GM23248 (cell line): Measurements from ENCODE around the gene ARHGEF10L.

ENCODE experiments used
- EZH2 ChIP-seq: fragments of 200-600 bp; sonication (generic); IDR thresholded peaks from 2 replicates; pipeline ENCODE4 v1.6.1; 2018; ENCODE audit warnings: antibody characterized with exemption, mild to moderate bottlenecking; ENCODE audit not compliant: insufficient read depth, poor library complexity, severe bottlenecking
- EZH2phosphoT487 ChIP-seq: fragments of 200-600 bp; sonication (generic); IDR thresholded peaks from 2 replicates; pipeline ENCODE4 v1.6.1; 2018; ENCODE audit warnings: antibody characterized with exemption, moderate library complexity, mild to moderate bottlenecking, low read depth; ENCODE audit not compliant: insufficient read depth

- no peak for TF ChIP-seq EZH2
- no peak for TF ChIP-seq EZH2phosphoT487
These were observed 145.3 kb downstream of the ARHGEF10L start for GRCh38 chr1:17684810-17685209.
